ENCODE results near the gene EPB42. TPM values are rescaled to one million over a fixed set of nuclear protein-coding genes. Genes with fewer than 3 reads are reported as not detected.
"Not testable (repeated sequence)": the region's sequence is repeated elsewhere in the genome, so short reads cannot be mapped to it uniquely, and the experiment has no call there.

Gene EPB42
- total RNA-seq, 1 donor from 2014 or later, result not detected

GRCh38 chr15:43198556-43198955 lies 22.3 kb downstream of the EPB42 start:
- H3K27me3 Mint-ChIP-seq; H3K4me1 Mint-ChIP-seq; DNase-seq; intact Hi-C loops (cut with micrococcal nuclease); H3K27ac Mint-ChIP-seq; H3K4me3 Mint-ChIP-seq; H3K9me3 Mint-ChIP-seq: not testable (repeated sequence)
- H3K36me3 Mint-ChIP-seq (ENCODE audit: low read depth), result peaks cover 31% of the 10 kb centered on the region

DNA sequence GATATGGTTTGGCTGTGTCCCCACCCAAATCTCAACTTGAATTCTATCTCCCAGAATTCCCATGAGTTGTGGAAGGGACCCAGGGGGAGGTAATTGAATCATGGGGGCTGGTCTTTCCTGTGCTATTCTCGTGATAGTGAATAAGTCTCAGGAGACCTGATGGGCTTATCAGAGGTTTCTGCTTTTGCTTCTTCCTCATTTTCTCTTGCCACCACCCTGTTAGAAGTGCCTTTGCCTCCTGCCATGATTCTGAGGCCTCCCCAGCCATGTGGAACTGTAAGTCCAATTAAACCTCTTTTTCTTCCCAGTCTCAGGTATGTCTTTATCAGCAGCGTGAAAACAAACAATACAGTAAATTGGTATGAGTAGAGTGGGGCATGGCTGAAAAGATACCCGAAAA lies 23.0 kb downstream of the EPB42 start:
- H3K9me3 Mint-ChIP-seq; H3K4me3 Mint-ChIP-seq; intact Hi-C loops (cut with micrococcal nuclease); H3K27ac Mint-ChIP-seq; H3K4me1 Mint-ChIP-seq; H3K27me3 Mint-ChIP-seq; DNase-seq: not testable (repeated sequence)
- peaks cover 36% of the 10 kb centered on the region for H3K36me3 Mint-ChIP-seq (ENCODE audit: low read depth)

- Mint-ChIP-seq H3K4me3 (no peak overlapping the region), H3K9me3 (no peaks in the 10 kb centered on the region), H3K4me1 (peaks cover 8% of the 10 kb centered on the region), H3K27ac (no peak overlapping the region), H3K27me3 (no peaks in the 10 kb centered on the region), H3K36me3 (ENCODE audit: low read depth) (peaks cover 41% of the 10 kb centered on the region)
- DNase-seq, result no peak
- intact Hi-C loops (cut with micrococcal nuclease), result no loop called here
Observed at GRCh38 chr15:43196760-43197548, 23.9 kb downstream of the EPB42 start.

DNA sequence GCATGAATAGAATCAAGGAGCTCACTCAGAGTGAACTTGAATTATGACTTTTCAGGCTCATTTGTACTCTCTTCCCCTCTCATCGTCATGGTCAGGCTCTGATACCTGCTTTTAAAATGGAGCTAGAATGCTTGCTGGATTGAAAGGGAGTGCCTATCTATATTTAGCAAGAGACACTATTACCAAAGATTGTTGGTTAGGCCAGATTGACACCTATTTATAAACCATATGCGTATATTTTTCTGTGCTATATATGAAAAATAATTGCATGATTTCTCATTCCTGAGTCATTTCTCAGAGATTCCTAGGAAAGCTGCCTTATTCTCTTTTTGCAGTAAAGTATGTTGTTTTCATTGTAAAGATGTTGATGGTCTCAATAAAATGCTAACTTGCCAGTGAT lies 26.0 kb downstream of the EPB42 start:
- intact Hi-C loops (cut with micrococcal nuclease), result no loop called here
- DNase-seq, result no peak
- Mint-ChIP-seq H3K4me1 (peaks cover 3% of the 10 kb centered on the region), H3K27me3 (no peaks in the 10 kb centered on the region), H3K4me3 (no peak overlapping the region), H3K9me3 (no peaks in the 10 kb centered on the region), H3K27ac (no peak overlapping the region), H3K36me3 (ENCODE audit: low read depth) (peaks cover 54% of the 10 kb centered on the region)

DNA sequence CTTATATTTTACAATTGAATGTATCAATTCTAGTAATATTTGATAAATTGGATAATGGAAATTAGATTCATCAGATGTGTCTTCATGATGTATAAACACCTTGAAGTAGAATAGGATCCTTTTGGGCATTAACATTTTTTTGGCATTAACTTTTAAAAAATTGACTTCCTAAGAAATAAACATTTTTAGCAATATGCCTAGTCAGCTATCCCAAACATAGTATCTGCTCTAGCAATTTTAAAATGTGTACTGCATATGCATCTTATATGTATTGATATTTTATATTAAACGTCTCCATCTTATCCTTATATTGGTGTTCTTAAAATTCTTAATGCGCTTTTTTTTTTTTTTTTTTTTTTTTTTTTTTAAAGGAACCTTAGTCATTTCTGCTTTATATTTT lies 27.1 kb downstream of the EPB42 start:
- H3K27ac Mint-ChIP-seq, result no peak overlapping the region
- H3K4me3 Mint-ChIP-seq, result no peak overlapping the region
- H3K9me3 Mint-ChIP-seq, result no peaks in the 10 kb centered on the region
- H3K4me1 Mint-ChIP-seq, result peaks cover 4% of the 10 kb centered on the region
- no peaks in the 10 kb centered on the region for H3K27me3 Mint-ChIP-seq
- no peak for DNase-seq
- intact Hi-C loops (cut with micrococcal nuclease), result no loop called here
- H3K36me3 Mint-ChIP-seq (ENCODE audit: low read depth), result peaks cover 58% of the 10 kb centered on the region

- peaks cover 23% of the 10 kb centered on the region for H3K4me1 Mint-ChIP-seq
- DNase-seq, result no peak
- H3K36me3 Mint-ChIP-seq (ENCODE audit: low read depth), result peaks cover 40% of the 10 kb centered on the region
- intact Hi-C loops (cut with micrococcal nuclease), result no loop called here
- H3K4me3 Mint-ChIP-seq, result no peak overlapping the region
- no peak overlapping the region for H3K27ac Mint-ChIP-seq
- H3K27me3 Mint-ChIP-seq, result no peaks in the 10 kb centered on the region
- H3K9me3 Mint-ChIP-seq, result no peaks in the 10 kb centered on the region
Observed at GRCh38 chr15:43190178-43190577, 30.6 kb downstream of the EPB42 start.

DNA sequence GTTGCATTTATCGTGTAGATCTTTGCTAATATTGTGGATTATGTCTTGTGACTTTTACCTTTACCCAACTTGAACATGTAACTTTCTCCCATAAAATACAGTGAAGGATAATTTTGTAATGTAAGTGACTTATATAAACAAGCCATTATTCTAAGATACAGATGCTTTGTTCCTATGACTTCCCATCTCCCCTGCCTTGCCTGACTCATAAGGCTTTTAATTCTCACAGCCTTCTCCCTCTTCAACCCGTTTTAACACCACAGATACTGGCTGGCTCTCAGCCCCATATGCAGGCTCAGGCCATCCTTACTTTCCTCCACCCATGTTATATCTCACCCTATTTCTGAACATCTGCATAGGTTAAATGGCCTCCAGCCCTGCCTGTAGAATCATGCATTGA lies 31.5 kb downstream of the EPB42 start:
- H3K9me3 Mint-ChIP-seq, result no peaks in the 10 kb centered on the region
- H3K4me3 Mint-ChIP-seq, result no peak overlapping the region
- peaks cover 26% of the 10 kb centered on the region for H3K4me1 Mint-ChIP-seq
- H3K27me3 Mint-ChIP-seq, result no peaks in the 10 kb centered on the region
- intact Hi-C loops (cut with micrococcal nuclease), result loop anchor here (5.0 to 10.0 kb wide), 2 partner anchors 57 to 616 kb away; partner anchors contain the start of genes HYPK, SERINC4 and TMEM62
- peaks cover 31% of the 10 kb centered on the region for H3K36me3 Mint-ChIP-seq (ENCODE audit: low read depth)
- H3K27ac Mint-ChIP-seq, result no peak overlapping the region
- no peak for DNase-seq

DNA sequence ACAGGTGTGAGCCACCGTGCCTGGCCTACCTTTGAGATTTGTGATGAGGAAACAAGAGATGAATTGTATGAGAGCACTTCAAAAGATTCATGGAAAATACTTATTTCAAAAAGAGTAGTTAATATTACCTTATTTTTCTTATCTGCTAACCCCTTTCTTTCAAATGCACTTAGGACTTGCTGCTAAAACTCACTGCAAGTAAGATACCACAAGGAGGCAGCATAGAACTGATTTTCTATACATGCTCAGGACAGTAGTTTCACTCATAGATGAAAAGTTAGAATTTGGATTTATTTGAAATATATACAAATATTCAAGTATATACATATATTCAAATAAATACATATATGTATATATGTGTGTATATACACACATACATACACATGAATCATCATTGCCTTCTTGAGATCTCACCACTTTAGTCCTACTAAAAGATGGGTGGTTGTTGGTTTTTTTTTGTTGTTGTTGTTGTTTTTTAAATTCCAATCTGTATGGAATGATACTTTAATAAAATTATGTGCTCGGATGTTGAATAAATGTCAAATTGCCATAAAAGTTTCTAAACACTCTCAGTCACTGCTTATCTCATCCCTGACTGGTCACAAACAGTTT lies 33.2 kb downstream of the EPB42 start:
- Mint-ChIP-seq H3K9me3 (no peaks in the 10 kb centered on the region), H3K36me3 (ENCODE audit: low read depth) (peaks cover 34% of the 10 kb centered on the region), H3K4me3 (peak overlapping the region; percentile 48), H3K4me1 (peaks cover 26% of the 10 kb centered on the region), H3K27me3 (no peaks in the 10 kb centered on the region), H3K27ac (no peak overlapping the region)
- intact Hi-C loops (cut with micrococcal nuclease), result loop anchor here (2.0 to 10.0 kb wide), 3 partner anchors 17 to 617 kb away; partner anchors contain the start of genes HYPK, SERINC4 and TMEM62
- DNase-seq, result peak; percentile 70

- H3K27me3 Mint-ChIP-seq, result no peaks in the 10 kb centered on the region
- H3K4me1 Mint-ChIP-seq, result peaks cover 26% of the 10 kb centered on the region
- H3K27ac Mint-ChIP-seq, result peak overlapping the region; percentile 97
- H3K36me3 Mint-ChIP-seq (ENCODE audit: low read depth), result peaks cover 31% of the 10 kb centered on the region
- H3K9me3 Mint-ChIP-seq, result no peaks in the 10 kb centered on the region
- intact Hi-C loops (cut with micrococcal nuclease), result loop anchor here (2.0 to 10.0 kb wide), 3 partner anchors 19 to 619 kb away; partner anchors contain the start of genes HYPK, SERINC4 and TMEM62
- peak overlapping the region; percentile 96 for H3K4me3 Mint-ChIP-seq
- DNase-seq, result no peak
Observed at GRCh38 chr15:43186003-43186353, 34.8 kb downstream of the EPB42 start.

DNA sequence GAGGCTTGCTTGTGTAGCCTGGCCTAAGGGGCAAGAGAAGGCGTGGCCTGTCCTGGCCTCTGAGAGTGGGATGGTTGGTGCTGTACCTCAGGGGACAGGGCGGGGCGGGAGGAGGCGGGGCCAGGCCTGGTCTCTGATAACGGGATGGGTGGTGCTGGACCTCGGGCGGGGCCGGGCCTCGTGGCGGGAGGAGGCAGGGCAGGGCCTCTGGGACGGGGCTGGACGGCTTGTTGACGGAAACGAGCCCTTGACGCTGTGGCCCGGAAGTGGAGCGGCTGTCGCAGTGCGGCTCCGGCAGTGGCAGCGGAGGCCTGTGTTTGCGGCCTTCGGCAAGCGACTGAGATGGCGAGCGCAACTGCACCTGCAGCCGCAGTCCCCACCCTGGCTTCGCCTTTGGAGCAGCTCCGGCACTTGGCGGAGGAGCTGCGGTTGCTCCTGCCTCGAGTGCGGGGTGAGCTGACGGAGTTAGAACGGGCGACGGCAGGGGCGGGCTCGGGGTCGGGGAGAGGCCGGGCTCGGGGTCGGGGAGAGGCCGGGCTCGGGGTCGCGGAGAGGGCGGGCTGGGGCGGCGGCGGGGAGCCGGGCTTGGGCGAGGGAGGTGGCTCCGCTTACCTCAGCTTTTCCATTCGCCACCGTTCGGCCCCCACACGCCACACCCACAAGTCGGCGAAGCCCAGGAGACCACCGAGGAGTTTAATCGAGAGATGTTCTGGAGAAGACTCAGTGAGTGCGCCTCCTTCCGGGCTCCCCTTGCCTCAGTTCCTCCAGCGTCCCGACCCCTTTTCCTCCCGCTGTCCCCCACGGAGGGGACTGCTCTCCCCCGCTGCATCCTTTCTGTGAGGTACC lies 35.4 kb downstream of the EPB42 start, which contains the start of gene CCNDBP1:
Gene CCNDBP1, plus strand, starts transcription at position 247 of the 846 bp plus-strand sequence. Its CDS starts 96 bp downstream, at position 343.
- Mint-ChIP-seq H3K27ac (peak within 1 kb of the TSS; percentile 97), H3K36me3 (ENCODE audit: low read depth) (peaks cover 25% of the 10 kb centered on the region), H3K4me3 (peak within 1 kb of the TSS; percentile 96), H3K27me3 (no peaks in the 10 kb centered on the region), H3K4me1 (peaks cover 26% of the 10 kb centered on the region), H3K9me3 (no peaks in the 10 kb centered on the region)
- intact Hi-C loops (cut with micrococcal nuclease), result loop anchor here (2.0 to 10.0 kb wide), 3 partner anchors 19 to 619 kb away; partner anchors contain the start of genes HYPK, SERINC4 and TMEM62
- DNase-seq, result peak; percentile 97

GRCh38 chr15:43184407-43185124 lies 36.3 kb downstream of the EPB42 start:
- no peaks in the 10 kb centered on the region for H3K27me3 Mint-ChIP-seq
- peak; percentile 58 for DNase-seq
- peak overlapping the region; percentile 96 for H3K4me3 Mint-ChIP-seq
- H3K36me3 Mint-ChIP-seq (ENCODE audit: low read depth), result peaks cover 25% of the 10 kb centered on the region
- H3K27ac Mint-ChIP-seq, result peak overlapping the region; percentile 97
- intact Hi-C loops (cut with micrococcal nuclease), result loop anchor here (5.0 to 10.0 kb wide), 2 partner anchors 52 to 620 kb away; partner anchors contain the start of genes HYPK, SERINC4 and TMEM62
- no peaks in the 10 kb centered on the region for H3K9me3 Mint-ChIP-seq
- peaks cover 26% of the 10 kb centered on the region for H3K4me1 Mint-ChIP-seq

DNA sequence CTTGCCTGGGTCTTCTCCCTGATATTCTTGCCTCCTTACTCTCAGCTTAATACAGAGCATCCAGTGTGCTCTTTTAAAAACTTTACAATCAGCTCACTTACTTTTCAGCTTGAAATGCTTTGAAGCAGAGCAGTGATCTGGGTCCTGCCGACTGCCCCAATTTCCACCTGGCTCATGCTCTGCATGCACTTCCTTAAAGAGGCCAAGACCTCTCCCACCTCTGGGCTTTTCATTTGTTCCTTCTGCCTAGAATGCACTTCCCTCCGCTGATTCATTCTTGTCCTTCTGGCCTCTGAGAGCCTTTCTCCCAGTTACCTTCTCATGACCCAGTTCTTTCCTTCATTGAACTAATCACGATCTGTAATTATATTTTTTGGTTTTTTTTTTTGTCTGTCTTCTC lies 37.5 kb downstream of the EPB42 start:
- H3K4me3 Mint-ChIP-seq, result no peak overlapping the region
- peaks cover 28% of the 10 kb centered on the region for H3K36me3 Mint-ChIP-seq (ENCODE audit: low read depth)
- H3K4me1 Mint-ChIP-seq, result peaks cover 22% of the 10 kb centered on the region
- no peak overlapping the region for H3K27ac Mint-ChIP-seq
- H3K27me3 Mint-ChIP-seq, result no peaks in the 10 kb centered on the region
- intact Hi-C loops (cut with micrococcal nuclease), result loop anchor here (10.0 kb wide), 1 partner anchor 622 kb away; the partner anchor contains the start of genes HYPK and SERINC4
- DNase-seq, result peak; percentile 52
- no peaks in the 10 kb centered on the region for H3K9me3 Mint-ChIP-seq

- H3K4me1 Mint-ChIP-seq; H3K27ac Mint-ChIP-seq; intact Hi-C loops (cut with micrococcal nuclease); H3K27me3 Mint-ChIP-seq; H3K4me3 Mint-ChIP-seq; H3K9me3 Mint-ChIP-seq; DNase-seq: not testable (repeated sequence)
- H3K36me3 Mint-ChIP-seq (ENCODE audit: low read depth), result peaks cover 43% of the 10 kb centered on the region
Observed at GRCh38 chr15:43177147-43177546, 43.7 kb downstream of the EPB42 start.

All from activated CD4-positive, alpha-beta T cell treated with anti-CD3 and anti-CD28 coated beads, Interleukin-2, amount 10 ng/mL, durations not matched to agents 24 days and 14 days (primary cell).